Measurements from ENCODE around the gene SLC25A29.

SLC25A29 gene

GRCh38 chr14:100262545-100262944, 43.7 kb downstream of the SLC25A29 start:
- Histone ChIP-seq H3K4me1 (ENCODE audit: control insufficient read depth in 2 of 2, insufficient read depth in 2 of 2, low read length in 2 of 2) (peaks cover 3 to 5% of the 10 kb centered on the region in 2 donors), H3K27me3 (ENCODE audit: control insufficient read depth in 2 of 2, insufficient read depth in 2 of 2, low read length in 2 of 2) (no peaks in the 10 kb centered on the region), H3K36me3 (ENCODE audit: control insufficient read depth in 2 of 2, insufficient read depth in 2 of 2, low read length in 2 of 2) (peaks cover 11 to 18% of the 10 kb centered on the region in 2 donors), H3K9ac (ENCODE audit: low read depth in 1 of 2, low read length in 2 of 2) (no peak overlapping the region), H3K4me3 (ENCODE audit: low read length in 2 of 2) (no peak overlapping the region), H3K27ac (ENCODE audit: low read depth in 2 of 2, low read length in 2 of 2) (no peak overlapping the region), H3K9me3 (ENCODE audit: control insufficient read depth in 2 of 2, low read length in 2 of 2) (no peaks in the 10 kb centered on the region)

GRCh38 chr14:100261621-100262020, 44.6 kb downstream of the SLC25A29 start:
- Histone ChIP-seq H3K9ac (ENCODE audit: low read depth in 1 of 2, low read length in 2 of 2) (no peak overlapping the region), H3K4me1 (ENCODE audit: control insufficient read depth in 2 of 2, insufficient read depth in 2 of 2, low read length in 2 of 2) (peaks cover 3 to 5% of the 10 kb centered on the region in 2 donors), H3K36me3 (ENCODE audit: control insufficient read depth in 2 of 2, insufficient read depth in 2 of 2, low read length in 2 of 2) (peaks cover 11 to 18% of the 10 kb centered on the region in 2 donors), H3K4me3 (ENCODE audit: low read length in 2 of 2) (no peak overlapping the region), H3K9me3 (ENCODE audit: control insufficient read depth in 2 of 2, low read length in 2 of 2) (no peaks in the 10 kb centered on the region), H3K27ac (ENCODE audit: low read depth in 2 of 2, low read length in 2 of 2) (no peak overlapping the region), H3K27me3 (ENCODE audit: control insufficient read depth in 2 of 2, insufficient read depth in 2 of 2, low read length in 2 of 2) (no peaks in the 10 kb centered on the region)

GRCh38 chr14:100256339-100256895, 49.8 kb downstream of the SLC25A29 start:
- H3K36me3 ChIP-seq (ENCODE audit: control insufficient read depth in 2 of 2, insufficient read depth in 2 of 2, low read length in 2 of 2), result no peaks in the 10 kb centered on the region
- H3K27ac ChIP-seq (ENCODE audit: low read depth in 2 of 2, low read length in 2 of 2), result no peak overlapping the region
- peaks cover 9 to 13% of the 10 kb centered on the region in 2 donors for H3K4me1 ChIP-seq (ENCODE audit: control insufficient read depth in 2 of 2, insufficient read depth in 2 of 2, low read length in 2 of 2)
- no peak overlapping the region for H3K4me3 ChIP-seq (ENCODE audit: low read length in 2 of 2)
- H3K27me3 ChIP-seq (ENCODE audit: control insufficient read depth in 2 of 2, insufficient read depth in 2 of 2, low read length in 2 of 2), result no peaks in the 10 kb centered on the region
- no peak overlapping the region for H3K9ac ChIP-seq (ENCODE audit: low read depth in 1 of 2, low read length in 2 of 2)
- H3K9me3 ChIP-seq (ENCODE audit: control insufficient read depth in 2 of 2, low read length in 2 of 2), result no peaks in the 10 kb centered on the region

DNA sequence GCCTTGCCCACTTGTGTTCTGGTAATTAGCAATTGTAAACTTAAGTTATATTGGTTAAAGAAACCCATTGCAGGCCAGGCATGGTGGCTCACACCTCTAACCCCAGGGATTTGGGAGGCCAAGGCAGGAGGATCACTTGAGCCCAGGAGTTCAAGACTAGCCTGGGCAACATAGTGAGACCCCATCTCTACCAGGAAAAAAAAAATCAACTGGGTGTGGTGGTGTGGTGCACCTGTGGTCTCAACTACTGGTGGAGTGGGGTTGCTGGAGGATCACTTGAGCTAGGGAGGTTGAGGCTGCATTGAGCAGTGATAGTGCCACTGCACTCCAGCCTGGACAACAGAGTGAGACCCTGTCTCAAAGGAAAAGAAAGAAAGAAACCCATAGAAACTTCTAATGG, 53.6 kb downstream of the SLC25A29 start:
- Histone ChIP-seq H3K9ac (ENCODE audit: low read depth in 1 of 2, low read length in 2 of 2) (no peak overlapping the region), H3K27me3 (ENCODE audit: control insufficient read depth in 2 of 2, insufficient read depth in 2 of 2, low read length in 2 of 2) (no peaks in the 10 kb centered on the region), H3K4me1 (ENCODE audit: control insufficient read depth in 2 of 2, insufficient read depth in 2 of 2, low read length in 2 of 2) (peaks cover 4 to 19% of the 10 kb centered on the region in 2 donors), H3K36me3 (ENCODE audit: control insufficient read depth in 2 of 2, insufficient read depth in 2 of 2, low read length in 2 of 2) (no peaks in the 10 kb centered on the region), H3K27ac (ENCODE audit: low read depth in 2 of 2, low read length in 2 of 2) (no peak overlapping the region), H3K9me3 (ENCODE audit: control insufficient read depth in 2 of 2, low read length in 2 of 2) (no peaks in the 10 kb centered on the region), H3K4me3 (ENCODE audit: low read length in 2 of 2) (no peak overlapping the region)

DNA sequence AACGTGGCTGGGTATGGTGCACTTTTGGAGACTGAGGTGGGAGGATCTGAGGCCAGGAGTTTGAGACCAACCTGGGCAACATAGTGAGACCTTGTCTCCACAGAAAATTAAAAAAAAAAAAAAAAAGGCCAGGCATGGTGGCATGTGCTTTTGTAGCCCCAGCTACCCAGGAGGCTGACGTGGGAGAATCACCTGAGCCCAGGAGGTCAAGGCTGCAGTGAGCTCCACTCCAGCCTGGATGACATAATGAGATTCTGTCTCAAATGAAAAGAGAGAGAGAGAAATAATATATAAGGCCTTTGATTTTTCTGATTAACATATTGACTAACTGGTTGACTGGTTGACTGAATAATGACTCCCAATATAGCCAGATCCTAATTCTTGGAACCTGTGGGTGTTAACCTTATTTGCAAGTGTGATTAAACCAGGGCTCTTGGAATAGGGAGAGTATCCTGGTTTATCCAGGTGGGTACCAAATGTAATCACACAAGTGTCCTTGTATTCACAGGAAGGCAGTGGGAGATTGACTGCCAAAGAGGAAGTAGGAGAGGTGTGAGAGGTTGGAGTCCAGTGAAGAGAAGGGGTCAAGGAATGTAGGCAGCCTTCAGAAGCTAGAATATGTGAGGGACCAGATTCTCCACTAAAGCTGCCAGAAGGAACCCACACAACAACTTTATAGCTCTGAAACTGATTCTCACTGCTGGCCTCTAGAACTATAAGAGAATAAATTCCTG, 55.3 kb downstream of the SLC25A29 start:
- H3K36me3 ChIP-seq (ENCODE audit: control insufficient read depth in 2 of 2, insufficient read depth in 2 of 2, low read length in 2 of 2), result no peaks in the 10 kb centered on the region
- H3K27ac ChIP-seq (ENCODE audit: low read depth in 2 of 2, low read length in 2 of 2), result no peak overlapping the region
- H3K9ac ChIP-seq (ENCODE audit: low read depth in 1 of 2, low read length in 2 of 2), result no peak overlapping the region
- no peaks in the 10 kb centered on the region for H3K9me3 ChIP-seq (ENCODE audit: control insufficient read depth in 2 of 2, low read length in 2 of 2)
- H3K27me3 ChIP-seq (ENCODE audit: control insufficient read depth in 2 of 2, insufficient read depth in 2 of 2, low read length in 2 of 2), result no peaks in the 10 kb centered on the region
- peaks cover 21 to 34% of the 10 kb centered on the region in 2 donors for H3K4me1 ChIP-seq (ENCODE audit: control insufficient read depth in 2 of 2, insufficient read depth in 2 of 2, low read length in 2 of 2)
- H3K4me3 ChIP-seq (ENCODE audit: low read length in 2 of 2), result no peak overlapping the region

- H3K27ac ChIP-seq (ENCODE audit: low read depth in 2 of 2, low read length in 2 of 2), result peak overlapping the region; percentile 65 to 71
- peaks cover 26 to 36% of the 10 kb centered on the region in 2 donors for H3K4me1 ChIP-seq (ENCODE audit: control insufficient read depth in 2 of 2, insufficient read depth in 2 of 2, low read length in 2 of 2)
- peak overlapping the region in 1 of 2 donors; percentile 7 for H3K9ac ChIP-seq (ENCODE audit: low read depth in 1 of 2, low read length in 2 of 2)
Observed at GRCh38 chr14:100246809-100247428, 59.3 kb downstream of the SLC25A29 start.

DNA sequence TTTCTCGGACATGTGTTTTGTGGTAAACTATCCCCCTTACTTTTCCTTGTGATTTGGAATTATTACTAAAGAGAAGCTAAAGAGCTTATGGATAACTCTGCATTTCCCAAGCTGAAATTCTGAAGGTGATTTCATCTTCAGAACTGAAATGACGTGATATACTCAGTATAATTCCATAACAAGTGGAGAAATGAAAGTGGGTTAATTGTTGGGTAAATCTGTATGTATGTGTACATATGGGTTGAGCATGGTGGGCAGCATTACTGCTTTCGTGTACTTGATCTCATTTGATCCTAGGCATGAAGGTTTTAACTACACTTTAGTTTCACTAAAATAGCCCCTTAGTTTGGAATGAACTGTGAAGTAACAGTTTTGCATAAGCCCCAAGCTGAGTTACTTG, 63.2 kb downstream of the SLC25A29 start:
- Histone ChIP-seq H3K4me3 (ENCODE audit: low read length in 2 of 2) (no peak overlapping the region), H3K9me3 (ENCODE audit: control insufficient read depth in 2 of 2, low read length in 2 of 2) (no peaks in the 10 kb centered on the region), H3K4me1 (ENCODE audit: control insufficient read depth in 2 of 2, insufficient read depth in 2 of 2, low read length in 2 of 2) (peaks cover 28 to 33% of the 10 kb centered on the region in 2 donors), H3K27me3 (ENCODE audit: control insufficient read depth in 2 of 2, insufficient read depth in 2 of 2, low read length in 2 of 2) (no peaks in the 10 kb centered on the region), H3K36me3 (ENCODE audit: control insufficient read depth in 2 of 2, insufficient read depth in 2 of 2, low read length in 2 of 2) (no peaks in the 10 kb centered on the region), H3K9ac (ENCODE audit: low read depth in 1 of 2, low read length in 2 of 2) (no peak overlapping the region), H3K27ac (ENCODE audit: low read depth in 2 of 2, low read length in 2 of 2) (no peak overlapping the region)

More at GRCh38 chr14:100246809-100247428, 59.3 kb downstream of the SLC25A29 start:
- Histone ChIP-seq H3K27me3 (ENCODE audit: control insufficient read depth in 2 of 2, insufficient read depth in 2 of 2, low read length in 2 of 2) (no peaks in the 10 kb centered on the region), H3K36me3 (ENCODE audit: control insufficient read depth in 2 of 2, insufficient read depth in 2 of 2, low read length in 2 of 2) (no peaks in the 10 kb centered on the region), H3K9me3 (ENCODE audit: control insufficient read depth in 2 of 2, low read length in 2 of 2) (no peaks in the 10 kb centered on the region), H3K4me3 (ENCODE audit: low read length in 2 of 2) (peak overlapping the region in 1 of 2 donors; percentile 33)

DNA sequence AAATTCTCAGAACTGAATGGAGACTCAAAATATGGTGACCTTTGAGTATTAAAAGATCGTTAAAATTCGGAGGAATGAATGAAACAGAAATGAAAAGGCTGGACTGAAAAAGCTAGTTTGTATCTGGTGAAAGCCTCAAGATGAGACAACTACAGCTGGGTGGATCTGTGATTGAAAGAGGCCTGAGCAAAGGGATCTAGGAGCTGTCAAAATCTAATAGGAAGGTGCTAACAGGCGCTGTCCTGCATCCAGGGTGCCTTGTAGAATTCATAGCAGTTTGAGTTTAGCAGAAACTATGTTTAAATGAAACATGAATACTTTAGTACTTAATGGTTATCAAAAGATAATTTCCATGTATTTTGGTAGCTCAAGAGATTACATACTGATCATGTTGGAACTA, 65.0 kb downstream of the SLC25A29 start:
- Histone ChIP-seq H3K4me3 (ENCODE audit: low read length in 2 of 2) (peak overlapping the region; percentile 68 to 71), H3K4me1 (ENCODE audit: control insufficient read depth in 2 of 2, insufficient read depth in 2 of 2, low read length in 2 of 2) (peaks cover 26 to 34% of the 10 kb centered on the region in 2 donors), H3K9ac (ENCODE audit: low read depth in 1 of 2, low read length in 2 of 2) (peak overlapping the region; percentile 42 to 72), H3K9me3 (ENCODE audit: control insufficient read depth in 2 of 2, low read length in 2 of 2) (no peaks in the 10 kb centered on the region), H3K27ac (ENCODE audit: low read depth in 2 of 2, low read length in 2 of 2) (peak overlapping the region; percentile 92), H3K27me3 (ENCODE audit: control insufficient read depth in 2 of 2, insufficient read depth in 2 of 2, low read length in 2 of 2) (no peaks in the 10 kb centered on the region), H3K36me3 (ENCODE audit: control insufficient read depth in 2 of 2, insufficient read depth in 2 of 2, low read length in 2 of 2) (no peaks in the 10 kb centered on the region)

All from mucosa of rectum (tissue), 2 donors.